Esophagus muscularis mucosa (tissue), 4 donors: ENCODE measurements around the gene MAP3K15. TPM values are rescaled to one million over a fixed set of nuclear protein-coding genes. Genes with fewer than 3 reads are reported as not detected.

Source experiments
- DNase-seq: peaks from one replicate; pipeline ENCODE4 v3.0.0-alpha.2; 2017; ENCODE audit errors: extremely low spot score
- H3K27ac ChIP-seq, 4 donors: fragments of 200-600 bp; sonication (generic); replicated peaks in 1 of 4; 1 replicate in 3 of 4; 2 replicates in 1 of 4; pipeline ENCODE4 v1.5.1; 2016 to 2019; ENCODE audit warnings: mild to moderate bottlenecking in 1 of 4
- H3K27me3 ChIP-seq, 4 donors: fragments of 200-600 bp; sonication (generic); one replicate each; pipeline versions ENCODE4 v1.5.1 to v1.6.0; 2016 to 2019
- H3K36me3 ChIP-seq, 4 donors: fragments of 200-600 bp; sonication (generic); one replicate each; pipeline ENCODE4 v1.5.1; 2016 to 2019
- H3K4me1 ChIP-seq, 4 donors: fragments of 200-600 bp; sonication (generic); one replicate each; pipeline ENCODE4 v1.5.1; 2016 to 2019
- H3K4me3 ChIP-seq, 4 donors: fragments of 200-600 bp; sonication (generic); 1 replicate in 2 of 4; 2 replicates in 2 of 4; pipeline ENCODE4 v1.5.1; 2016 to 2019; ENCODE audit warnings: mild to moderate bottlenecking in 4 of 4, moderate library complexity in 1 of 4
- H3K9me3 ChIP-seq, 4 donors: fragments of 200-600 bp; sonication (generic); 1 replicate in 3 of 4; 2 replicates in 1 of 4; pipeline ENCODE4 v1.5.1; 2016 to 2019
- CTCF ChIP-seq, 3 experiments: fragments of 200-600 bp in 2 of 3; fragments of 450-650 bp in 1 of 3; sonication (generic) in 2 of 3; IDR thresholded peaks; one replicate each; pipeline ENCODE4 v1.5.1; 2017 to 2019; ENCODE audit warnings: antibody characterized with exemption in 3 of 3, mild to moderate bottlenecking in 2 of 3, moderate library complexity in 1 of 3
- EP300 ChIP-seq: sonication (generic); formaldehyde crosslinking; IDR thresholded peaks from one replicate; pipeline ENCODE4 v1.6.1; 2017; ENCODE audit warnings: antibody characterized with exemption
- POLR2A ChIP-seq: fragments of 450-650 bp; IDR thresholded peaks from one replicate; pipeline ENCODE4 v1.6.1; 2017; ENCODE audit warnings: antibody characterized with exemption, moderate library complexity, mild to moderate bottlenecking, low read depth
- POLR2AphosphoS5 ChIP-seq, 2 donors: sonication (generic); formaldehyde crosslinking; IDR thresholded peaks; one replicate each; pipeline ENCODE4 v1.6.1; 2017; ENCODE audit warnings: antibody characterized with exemption in 2 of 2
- WGBS: methylation state at CpG from one replicate; pipeline ENCODE4 v1.1.5; 2018; 5-methylcytosine and 5-hydroxymethylcytosine counted together
- intact Hi-C: fragments of 100-400 bp; cut with DNase I; formaldehyde crosslinking; loops from one replicate; pipeline ENCODE4 v1.15.1; 2023
- total RNA-seq, 4 donors: library from RNA; depleted of rRNA; stranded (reverse); fragments of >200 nt; gene quantifications; one replicate each; pipeline versions ENCODE4 v1.1.0 to v1.2.1, GENCODE V29; 2016

The MAP3K15 gene
- total RNA-seq, 4 donors from 2014 or later = 0.13 to 0.33 TPM; not detected in 2

GRCh38 chrX:19373351-19373891 lies 141.9 kb downstream of the MAP3K15 start:
- intact Hi-C loops = loop anchor here (10.0 kb wide), 2 partner anchors 171 to 521 kb away; no protein-coding TSS in a partner anchor
- peak overlapping the region; percentile 45 to 58 (median 48) for H3K4me3 ChIP-seq
- WGBS = 48% methylated on average over 23 of the region's 23 CpGs
- no peaks in the 10 kb centered on the region for H3K9me3 ChIP-seq
- H3K4me1 ChIP-seq = peaks cover 0 to 13% (median 12%) of the 10 kb centered on the region in 4 donors
- H3K36me3 ChIP-seq = no peaks in the 10 kb centered on the region
- TF ChIP-seq CTCF (IDR thresholded peaks at IDR 0.05) = no peak
- TF ChIP-seq POLR2AphosphoS5 (IDR thresholded peaks at IDR 0.05) = no peak
- TF ChIP-seq EP300 = no peak
- no peak for TF ChIP-seq POLR2A
- no peak for DNase-seq
- H3K27me3 ChIP-seq = no peaks in the 10 kb centered on the region
- no peak overlapping the region for H3K27ac ChIP-seq

GRCh38 chrX:19372547-19373331 lies 142.6 kb downstream of the MAP3K15 start:
- TF ChIP-seq POLR2AphosphoS5 (IDR thresholded peaks at IDR 0.05) (no peak), CTCF (IDR thresholded peaks at IDR 0.05) (no peak), EP300 (no peak), POLR2A (no peak)
- intact Hi-C loops = loop anchor here (10.0 kb wide), 2 partner anchors 172 to 522 kb away; no protein-coding TSS in a partner anchor
- Histone ChIP-seq H3K27me3 (no peaks in the 10 kb centered on the region), H3K4me3 (peak overlapping the region; percentile 45 to 58 (median 48)), H3K9me3 (no peaks in the 10 kb centered on the region), H3K36me3 (no peaks in the 10 kb centered on the region), H3K4me1 (peaks cover 0 to 13% (median 12%) of the 10 kb centered on the region in 4 donors), H3K27ac (no peak overlapping the region)
- no peak for DNase-seq
- WGBS = 28% methylated on average over 12 of the region's 20 CpGs

- Histone ChIP-seq H3K36me3 (no peaks in the 10 kb centered on the region), H3K9me3 (no peaks in the 10 kb centered on the region), H3K27me3 (no peaks in the 10 kb centered on the region), H3K4me3 (peak overlapping the region; percentile 45 to 58 (median 48)), H3K27ac (no peak overlapping the region), H3K4me1 (peaks cover 0 to 13% (median 12%) of the 10 kb centered on the region in 4 donors)
- TF ChIP-seq CTCF (IDR thresholded peaks at IDR 0.05) = peak; percentile 51 to 69 (median 53)
- no peak for TF ChIP-seq POLR2A
- no peak for TF ChIP-seq POLR2AphosphoS5 (IDR thresholded peaks at IDR 0.05)
- no peak for TF ChIP-seq EP300
- DNase-seq = no peak
- 16% methylated on average over 9 of the region's 9 CpGs for WGBS
- intact Hi-C loops = loop anchor here (10.0 kb wide), 2 partner anchors 173 to 523 kb away; no protein-coding TSS in a partner anchor
Observed at GRCh38 chrX:19372170-19372546, 143.2 kb downstream of the MAP3K15 start.

- TF ChIP-seq POLR2A = no peak
- no peak for TF ChIP-seq CTCF (IDR thresholded peaks at IDR 0.05)
- no peak for TF ChIP-seq EP300
- no peak for TF ChIP-seq POLR2AphosphoS5 (IDR thresholded peaks at IDR 0.05)
- Histone ChIP-seq H3K27me3 (no peaks in the 10 kb centered on the region), H3K36me3 (no peaks in the 10 kb centered on the region), H3K27ac (no peak overlapping the region), H3K9me3 (no peaks in the 10 kb centered on the region), H3K4me3 (no peak overlapping the region), H3K4me1 (peaks cover 0 to 13% (median 12%) of the 10 kb centered on the region in 4 donors)
- intact Hi-C loops = loop anchor here (10.0 kb wide), 2 partner anchors 175 to 525 kb away; no protein-coding TSS in a partner anchor
- WGBS = 80% methylated on average over 5 of the region's 5 CpGs
- DNase-seq = no peak
Observed at GRCh38 chrX:19370061-19370460, 145.2 kb downstream of the MAP3K15 start.
